ENCODE measurements around the gene PAOX.

DNA sequence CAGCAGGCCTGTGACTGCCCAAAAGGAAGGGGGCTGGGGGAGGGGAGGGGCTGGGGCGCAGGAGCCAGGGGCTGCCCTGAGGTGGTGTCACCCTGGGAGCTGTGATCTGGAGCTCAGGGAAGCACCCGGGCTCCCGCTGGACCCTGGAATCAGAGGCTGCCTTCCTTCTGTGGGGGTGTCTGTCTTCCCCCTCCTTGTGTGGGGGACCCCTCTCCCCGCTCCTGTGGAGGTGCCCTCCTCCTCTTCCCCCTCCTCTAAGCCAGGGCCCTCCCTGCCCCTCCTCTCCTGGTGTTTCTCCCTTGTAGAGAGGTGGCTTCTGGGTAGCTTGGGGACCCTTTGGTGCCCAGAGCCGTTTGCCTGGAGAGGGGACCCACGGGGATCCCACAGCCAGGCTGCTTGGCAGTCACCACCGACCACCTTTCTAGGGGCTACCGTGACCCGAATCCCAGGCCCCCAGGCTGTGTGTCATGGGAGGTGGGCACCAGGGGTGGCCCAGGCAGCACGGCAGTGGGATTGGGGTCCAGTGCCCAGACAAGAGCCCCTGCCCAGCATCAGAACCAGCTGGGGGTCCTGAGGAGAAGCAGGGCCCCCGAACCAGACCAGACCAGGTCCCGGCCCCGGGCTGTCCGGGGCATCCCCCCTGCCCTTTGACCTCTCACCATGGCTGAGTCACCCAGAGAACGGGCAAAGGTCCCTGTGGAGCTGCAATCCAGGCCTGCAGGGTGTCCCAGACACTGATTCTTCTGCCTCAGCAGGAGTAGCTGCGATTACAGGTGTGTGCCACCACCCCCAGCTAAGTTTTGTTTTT lies 31.1 kb upstream of the PAOX start:
- TF ChIP-seq, protein P1, sequence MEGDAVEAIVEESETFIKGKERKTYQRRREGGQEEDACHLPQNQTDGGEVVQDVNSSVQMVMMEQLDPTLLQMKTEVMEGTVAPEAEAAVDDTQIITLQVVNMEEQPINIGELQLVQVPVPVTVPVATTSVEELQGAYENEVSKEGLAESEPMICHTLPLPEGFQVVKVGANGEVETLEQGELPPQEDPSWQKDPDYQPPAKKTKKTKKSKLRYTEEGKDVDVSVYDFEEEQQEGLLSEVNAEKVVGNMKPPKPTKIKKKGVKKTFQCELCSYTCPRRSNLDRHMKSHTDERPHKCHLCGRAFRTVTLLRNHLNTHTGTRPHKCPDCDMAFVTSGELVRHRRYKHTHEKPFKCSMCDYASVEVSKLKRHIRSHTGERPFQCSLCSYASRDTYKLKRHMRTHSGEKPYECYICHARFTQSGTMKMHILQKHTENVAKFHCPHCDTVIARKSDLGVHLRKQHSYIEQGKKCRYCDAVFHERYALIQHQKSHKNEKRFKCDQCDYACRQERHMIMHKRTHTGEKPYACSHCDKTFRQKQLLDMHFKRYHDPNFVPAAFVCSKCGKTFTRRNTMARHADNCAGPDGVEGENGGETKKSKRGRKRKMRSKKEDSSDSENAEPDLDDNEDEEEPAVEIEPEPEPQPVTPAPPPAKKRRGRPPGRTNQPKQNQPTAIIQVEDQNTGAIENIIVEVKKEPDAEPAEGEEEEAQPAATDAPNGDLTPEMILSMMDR (IDR thresholded peaks at IDR 0.05; ENCODE audit: low read depth, low read length): no peak
- no peak for TF ChIP-seq EZH2phosphoT487 (IDR thresholded peaks at IDR 0.05; ENCODE audit: low read depth)

Data from OCI-LY3 (cell line).